ENCODE results near the gene PRPF18. TPM values are rescaled to one million over a fixed set of nuclear protein-coding genes. Genes with fewer than 3 reads are reported as not detected.

PRPF18 gene
- total RNA-seq, 1 donor from 2014 or later: 39.8 TPM

DNA sequence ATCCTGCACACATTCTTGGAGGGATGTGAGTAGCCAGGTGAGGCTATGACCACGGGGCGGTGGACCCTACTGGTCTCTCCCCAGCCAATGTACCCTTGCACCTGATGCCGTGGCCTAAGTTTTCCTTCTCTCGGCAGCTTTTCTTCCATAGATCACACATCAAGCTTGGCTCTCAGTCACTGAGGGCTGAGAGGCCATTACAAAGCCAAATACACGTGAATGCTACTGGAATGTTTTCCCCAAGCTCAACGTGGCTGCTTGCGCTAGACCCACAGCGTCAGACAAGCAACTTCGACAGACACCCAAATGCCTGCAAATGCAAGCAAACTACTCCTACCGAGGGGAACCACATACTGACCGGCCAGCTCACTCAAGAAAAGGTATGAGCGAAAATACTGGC is 83.1 kb downstream of the PRPF18 start:
- no peak for DNase-seq

- DNase-seq: no peak
Measured at GRCh38 chr10:13670311-13670710, 83.5 kb downstream of the PRPF18 start.

- DNase-seq: no peak
Measured at GRCh38 chr10:13671904-13672303, 85.1 kb downstream of the PRPF18 start.

GRCh38 chr10:13672548-13672947 is 85.8 kb downstream of the PRPF18 start:
- no peak for DNase-seq

DNA sequence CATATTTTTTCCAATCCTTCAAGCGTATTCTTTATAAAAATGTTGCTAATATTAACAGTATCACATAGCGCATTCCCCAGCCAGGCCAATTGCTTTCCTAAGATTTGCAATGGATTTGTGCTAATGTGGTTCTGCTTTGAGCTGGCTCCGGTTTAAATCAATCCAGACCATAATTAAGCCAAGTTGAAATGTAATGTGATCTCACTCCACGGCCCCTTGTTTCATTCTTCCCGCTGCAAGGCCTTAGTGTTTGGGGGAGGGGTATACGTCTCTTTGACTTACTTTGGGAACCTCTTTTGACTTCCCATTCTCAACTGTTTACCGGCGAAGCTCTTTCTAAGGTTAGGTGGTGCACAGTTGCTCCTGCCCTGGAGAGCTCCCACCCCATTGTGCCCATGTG is 86.4 kb downstream of the PRPF18 start:
- no peak for DNase-seq

GRCh38 chr10:13674645-13675588 is 88.2 kb downstream of the PRPF18 start:
- no peak for DNase-seq

- DNase-seq: no peak
Measured at GRCh38 chr10:13678101-13678843, 91.5 kb downstream of the PRPF18 start.

Other genes starting within 250 kb of the PRPF18 start
- gene SEPHS1, start 238.7 kb upstream of the PRPF18 start, total RNA-seq: 34.9 TPM
- gene BEND7, start 58.0 kb upstream of the PRPF18 start, total RNA-seq: 4.8 TPM

Measured in occipital lobe (tissue), 2 donors.